ENCODE data around the gene NALCN.
A peak's percentile ranks its signal among the peaks of the same experiment; 100 is the strongest.

Gene NALCN

DNA sequence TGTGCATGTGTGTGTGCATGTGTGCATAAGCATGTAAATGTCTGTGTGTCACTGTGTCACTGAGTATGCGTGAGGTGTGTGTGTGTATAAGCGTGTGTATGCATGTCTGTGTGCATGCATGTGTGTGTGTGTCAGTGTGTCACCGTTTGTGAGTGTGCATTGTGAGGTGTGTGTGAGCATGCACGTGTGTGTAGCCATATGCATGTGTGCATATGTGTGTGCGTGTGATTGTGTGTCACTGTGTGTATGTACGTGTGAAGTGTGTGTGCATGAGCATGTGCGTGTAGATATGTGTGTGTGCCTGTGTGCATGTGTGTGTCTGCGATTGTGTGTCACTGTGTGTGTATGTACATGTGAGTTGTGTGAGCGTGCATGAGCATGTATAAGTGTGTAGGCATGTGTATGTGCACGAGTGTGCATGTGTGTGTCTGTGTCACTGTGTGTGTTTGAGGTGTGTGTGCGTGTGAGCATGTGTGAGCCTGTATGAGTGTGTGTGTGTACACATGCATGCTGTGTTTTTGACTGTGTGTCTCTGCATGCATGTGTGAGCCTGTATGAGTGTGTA lies 144.5 kb downstream of the NALCN start:
- DNase-seq: no peak

DNA sequence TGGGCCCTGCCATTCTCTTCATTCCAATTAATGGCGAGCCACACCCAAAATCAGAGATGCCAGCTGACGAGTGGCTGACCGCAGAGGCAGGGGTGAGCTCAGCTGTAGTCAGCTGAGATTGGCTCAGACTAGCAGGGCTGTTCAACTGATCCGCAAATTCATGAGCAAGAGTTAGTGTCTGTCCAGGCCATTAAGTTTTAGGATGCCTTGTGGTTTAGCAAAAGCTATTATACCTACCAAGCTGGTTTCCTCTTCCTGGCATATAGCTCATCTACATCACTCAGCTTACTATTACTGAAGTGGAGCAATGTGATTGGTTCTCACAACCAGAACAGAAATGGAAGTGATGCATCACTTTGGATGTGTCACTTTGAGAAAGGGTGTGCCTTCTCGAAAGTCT lies 148.7 kb downstream of the NALCN start:
- no peak for DNase-seq

DNA sequence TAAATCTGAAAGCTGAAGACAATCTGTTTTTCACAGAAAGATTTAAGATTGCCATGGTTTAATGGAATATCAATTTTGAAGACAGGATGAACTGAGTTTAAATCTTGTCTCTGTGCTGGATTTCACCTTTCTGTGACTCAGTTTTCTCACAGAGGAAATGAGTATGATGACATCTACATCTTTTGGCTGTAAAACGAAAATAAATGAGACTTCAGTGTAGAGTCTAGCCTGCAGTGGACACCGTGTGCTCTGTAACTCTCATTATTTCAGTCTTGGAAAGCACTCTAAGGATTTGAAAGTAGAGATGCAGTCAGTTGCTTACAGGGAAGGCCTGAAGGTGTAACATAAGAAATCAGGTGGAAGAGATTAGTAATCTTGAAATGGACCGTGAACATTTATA lies 150.4 kb downstream of the NALCN start:
- DNase-seq: no peak

DNA sequence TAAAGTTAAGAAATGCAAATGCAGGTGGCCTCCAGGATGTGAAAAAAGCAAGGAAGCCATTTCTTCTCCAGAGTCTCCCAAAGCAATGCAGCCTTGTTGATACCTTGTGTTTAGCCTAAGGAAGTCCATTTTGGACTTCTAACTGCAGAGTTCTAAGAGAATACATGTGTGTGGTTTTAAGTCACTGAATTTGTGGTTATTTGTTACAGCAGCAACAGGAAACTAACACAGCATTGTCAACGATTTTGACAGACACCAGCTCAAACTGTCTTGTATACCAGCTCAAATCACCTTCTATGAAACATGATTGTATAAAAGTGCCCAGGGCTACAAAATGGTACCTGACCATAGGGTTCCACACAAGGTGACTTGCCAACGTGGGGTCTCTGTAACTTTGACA lies 151.4 kb downstream of the NALCN start:
- no peak for DNase-seq

DNA sequence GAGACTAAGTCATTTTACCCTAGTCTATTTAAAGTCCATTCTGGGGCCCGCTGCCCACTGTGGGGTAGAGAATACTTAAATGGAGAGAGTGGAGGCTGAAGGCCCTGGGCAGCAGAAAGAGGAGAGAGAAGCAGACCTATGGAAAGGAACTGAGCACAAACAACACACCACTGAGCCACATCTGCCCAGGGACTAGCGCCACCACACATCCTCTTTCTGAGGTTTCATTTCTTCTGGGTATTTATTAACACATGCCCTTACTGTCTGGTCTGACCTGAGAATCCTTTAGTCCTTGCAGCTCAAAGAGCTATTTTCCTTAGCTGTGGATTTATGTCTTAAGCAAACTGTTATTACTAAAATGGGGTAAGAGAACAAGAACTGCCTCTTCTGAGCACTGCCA lies 154.0 kb downstream of the NALCN start:
- DNase-seq: no peak

DNA sequence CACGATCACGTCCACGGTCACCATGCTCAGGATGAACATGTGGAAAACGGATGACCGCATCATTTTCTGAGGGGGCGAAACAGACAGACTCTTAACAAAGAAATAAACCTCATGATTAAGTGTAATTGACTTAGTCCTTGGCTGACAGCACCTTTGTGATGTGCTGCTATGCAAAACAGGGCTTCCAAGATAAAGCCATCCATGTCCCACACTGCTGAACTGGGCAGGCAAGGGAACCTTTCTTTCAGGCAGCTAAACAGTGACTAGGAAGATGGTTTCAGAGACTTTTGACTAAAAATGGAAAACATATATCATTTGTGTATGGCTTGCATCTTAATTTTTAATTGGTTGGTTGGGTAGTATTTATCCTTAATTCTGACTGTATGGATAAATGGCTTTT lies 157.8 kb downstream of the NALCN start:
- no peak for DNase-seq

DNA sequence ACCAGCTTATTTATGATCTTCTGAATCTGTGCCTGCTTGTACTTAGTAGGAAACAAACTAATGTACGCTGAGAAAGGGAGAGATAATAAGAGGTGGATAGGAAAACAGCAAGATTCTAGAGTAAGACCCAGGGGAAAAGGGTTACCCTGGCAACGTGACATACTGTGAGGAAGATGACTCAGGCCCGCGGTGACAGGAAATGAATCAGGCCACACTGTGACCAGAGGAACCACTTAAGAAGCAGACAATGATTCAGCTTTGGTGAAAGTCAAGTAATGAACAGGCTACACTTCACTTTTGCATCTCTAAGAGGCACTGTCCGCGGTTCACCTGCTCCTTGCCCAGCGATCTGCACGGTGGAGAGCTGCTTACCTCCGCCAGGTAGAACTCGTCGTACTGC lies 158.2 kb downstream of the NALCN start:
- DNase-seq: no peak

DNA sequence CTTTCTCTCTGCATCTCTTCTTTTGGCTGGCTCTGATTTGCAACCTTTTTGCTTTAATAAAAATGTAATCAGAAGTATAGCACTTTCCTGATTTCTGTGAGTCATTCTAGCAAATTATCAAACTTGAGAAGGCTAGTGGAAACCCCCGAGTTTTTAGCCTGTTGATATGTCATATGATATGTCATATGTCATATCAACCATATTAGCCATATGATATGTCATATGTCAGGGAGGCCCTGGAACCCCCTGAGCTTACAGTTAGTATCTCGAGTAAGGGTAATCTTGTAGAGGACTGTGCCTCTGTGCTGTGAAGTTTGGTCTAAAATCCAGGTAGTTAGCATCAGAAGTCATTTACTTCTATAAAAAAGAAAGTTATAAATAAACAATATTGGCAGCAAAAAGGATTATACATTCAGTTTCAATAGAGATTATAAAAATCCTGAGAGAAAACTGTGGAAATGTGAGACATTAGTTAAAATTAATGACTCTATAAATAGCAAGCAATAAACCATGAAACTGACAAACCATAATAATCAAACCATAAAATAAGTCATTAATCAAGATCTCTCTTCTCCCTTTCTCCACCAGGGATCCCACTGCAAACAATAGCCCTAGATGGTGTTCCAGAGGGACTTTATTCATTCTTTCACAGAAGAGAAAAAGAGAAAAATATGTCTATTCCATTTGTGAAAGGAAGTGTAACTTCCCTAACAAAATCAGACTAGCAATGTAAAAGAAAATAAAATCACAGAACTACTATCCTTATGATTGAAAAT lies 167.4 kb downstream of the NALCN start:
- no peak for DNase-seq

DNA sequence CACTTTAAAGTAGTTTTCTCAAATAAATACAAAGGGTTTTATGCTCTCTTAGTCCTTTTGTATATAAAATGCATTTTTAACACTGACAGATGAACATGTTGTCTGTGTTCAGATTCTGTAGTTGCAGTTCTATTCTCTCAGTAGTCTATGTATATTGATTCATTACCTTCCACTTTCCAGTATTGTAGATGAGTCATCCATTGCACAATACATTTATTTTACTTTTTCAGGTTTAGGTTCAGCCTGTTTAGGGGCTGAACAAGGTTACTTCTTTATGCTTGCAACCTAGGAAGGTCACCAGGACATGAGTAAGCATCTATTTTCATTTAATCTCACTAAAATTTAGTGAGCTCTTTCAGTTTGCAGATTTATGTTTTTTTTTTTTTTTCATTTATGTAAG lies 173.6 kb downstream of the NALCN start:
- no peak for DNase-seq

GRCh38 chr13:101238555-101238954 lies 177.8 kb downstream of the NALCN start:
- DNase-seq: no peak

DNA sequence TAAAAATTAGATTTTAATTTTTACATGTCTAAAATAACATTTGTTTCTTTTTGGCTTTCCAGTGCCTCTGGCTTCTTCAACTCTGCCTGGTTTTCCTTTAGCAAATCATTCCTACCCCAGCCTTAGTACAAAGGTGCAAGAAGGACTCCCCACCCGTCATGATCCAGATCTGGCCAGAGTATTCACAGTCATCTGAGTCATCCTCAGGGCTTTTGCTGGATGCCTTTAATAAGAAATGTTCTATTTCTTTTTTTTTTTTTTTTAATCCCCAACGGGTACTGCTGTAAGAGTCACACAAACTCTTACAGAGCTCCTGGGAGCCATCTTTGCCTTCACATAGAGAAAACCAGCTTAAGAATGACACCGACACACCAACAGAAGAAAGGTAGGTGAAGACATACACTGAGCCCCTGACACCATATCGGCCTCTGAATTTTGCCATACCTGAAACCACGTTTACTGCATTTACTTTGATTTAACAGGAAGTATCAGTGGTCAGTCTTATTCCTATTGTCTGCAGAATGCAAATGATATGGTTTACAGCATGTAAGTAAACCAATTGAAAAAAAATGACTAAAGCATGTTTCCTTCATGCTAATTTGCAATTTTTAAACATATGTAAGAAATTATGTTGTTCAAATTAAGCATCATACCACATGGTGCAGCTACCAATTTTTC lies 184.4 kb downstream of the NALCN start:
- DNase-seq: no peak

GRCh38 chr13:101230271-101230890 lies 185.9 kb downstream of the NALCN start:
- DNase-seq: no peak

- DNase-seq: no peak
Measured at GRCh38 chr13:101219609-101220265, 196.6 kb downstream of the NALCN start.

DNA sequence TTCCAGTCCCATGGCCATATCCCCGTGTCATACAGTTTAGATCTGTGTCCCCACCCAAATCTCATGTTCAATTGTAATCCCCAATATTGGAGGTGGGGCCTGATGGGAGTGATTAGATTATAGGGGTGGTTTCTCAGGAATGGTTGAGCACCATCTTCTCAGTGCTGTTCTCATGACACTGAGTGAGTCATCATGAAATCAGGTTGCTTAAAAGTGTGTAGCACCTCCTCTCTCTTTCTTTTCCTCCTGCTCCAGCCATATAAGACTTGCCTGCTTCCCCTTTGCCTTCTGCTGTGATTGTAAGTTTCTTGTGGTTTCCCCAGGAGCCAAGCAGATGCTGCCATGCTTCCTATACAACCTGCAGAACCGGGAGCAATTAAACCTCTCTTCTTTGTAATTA lies 197.8 kb downstream of the NALCN start:
- no peak for DNase-seq

DNA sequence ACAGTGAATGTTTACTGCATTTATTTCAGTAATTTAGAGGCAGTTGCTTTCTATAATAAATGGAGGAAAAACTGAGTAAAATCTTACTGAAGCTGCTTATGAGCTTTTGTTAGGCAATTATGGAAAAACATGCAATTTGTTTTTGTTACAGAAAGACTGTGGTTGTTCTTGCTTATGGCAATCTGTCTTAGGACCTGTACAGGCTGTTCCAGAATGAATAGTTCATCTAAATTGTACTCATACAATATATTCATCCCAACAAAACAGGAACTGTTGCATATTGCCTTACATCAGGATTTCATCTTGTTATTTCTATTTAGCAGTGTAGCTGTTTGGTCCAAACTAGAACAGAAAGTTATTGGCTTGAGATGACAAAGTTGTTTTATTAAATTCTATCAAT lies 199.2 kb downstream of the NALCN start:
- DNase-seq: peak; percentile 7

GRCh38 chr13:101211261-101211660 lies 205.0 kb downstream of the NALCN start:
- DNase-seq: no peak

DNA sequence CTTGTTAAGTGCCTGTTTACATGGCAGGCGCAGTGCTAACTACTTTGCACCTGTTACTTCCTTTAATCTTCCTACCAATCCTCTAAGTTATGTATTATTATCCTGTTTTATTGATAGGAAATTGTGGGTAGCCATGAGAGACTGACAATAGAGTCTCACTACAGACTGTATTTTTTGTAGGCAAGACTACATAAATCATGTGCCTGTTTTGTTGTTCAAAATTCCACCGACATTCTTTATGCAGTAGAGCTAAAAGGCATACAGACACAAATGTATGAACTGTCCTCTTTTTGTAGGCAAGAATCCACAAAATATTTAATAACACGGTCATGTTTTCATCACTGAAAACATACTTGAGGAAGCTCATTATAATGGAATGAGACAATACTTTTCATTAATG lies 205.5 kb downstream of the NALCN start:
- no peak for DNase-seq

DNA sequence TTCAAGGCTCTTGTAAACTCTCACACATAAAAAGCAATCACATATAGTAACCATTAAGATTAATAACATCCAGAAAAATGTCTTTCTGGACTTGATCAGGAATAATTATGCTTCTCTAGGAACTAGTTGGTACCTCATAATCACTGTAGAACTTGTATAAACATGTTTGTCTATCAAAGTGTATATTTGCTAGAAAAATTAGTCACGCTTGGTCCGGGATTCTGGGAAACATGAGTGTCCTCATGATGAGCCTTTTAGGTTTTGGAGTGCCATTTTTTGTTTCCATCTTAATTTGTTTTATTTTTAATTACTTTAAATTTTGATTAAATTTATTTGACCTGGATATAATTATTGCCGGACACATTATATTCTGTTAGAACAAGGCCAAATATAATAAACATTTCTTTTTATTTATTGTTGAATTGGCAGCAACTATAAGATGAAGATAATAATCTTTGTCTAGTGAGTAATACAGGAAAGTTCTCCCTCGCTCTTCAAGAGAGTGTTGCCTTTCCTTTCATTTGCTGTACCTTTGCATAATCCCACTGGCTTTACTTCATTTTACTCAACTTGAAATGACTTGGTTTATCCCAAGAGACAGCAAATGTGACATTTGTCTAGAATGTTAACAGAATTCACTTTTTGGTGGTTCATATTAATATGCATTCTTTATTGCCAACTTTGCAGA lies 207.0 kb downstream of the NALCN start:
- DNase-seq: no peak

- no peak for DNase-seq
Measured at GRCh38 chr13:101205408-101205807, 210.9 kb downstream of the NALCN start.

- DNase-seq: no peak
Measured at GRCh38 chr13:101204270-101205020, 211.9 kb downstream of the NALCN start.

GRCh38 chr13:101202590-101202989 lies 213.7 kb downstream of the NALCN start:
- no peak for DNase-seq

DNA sequence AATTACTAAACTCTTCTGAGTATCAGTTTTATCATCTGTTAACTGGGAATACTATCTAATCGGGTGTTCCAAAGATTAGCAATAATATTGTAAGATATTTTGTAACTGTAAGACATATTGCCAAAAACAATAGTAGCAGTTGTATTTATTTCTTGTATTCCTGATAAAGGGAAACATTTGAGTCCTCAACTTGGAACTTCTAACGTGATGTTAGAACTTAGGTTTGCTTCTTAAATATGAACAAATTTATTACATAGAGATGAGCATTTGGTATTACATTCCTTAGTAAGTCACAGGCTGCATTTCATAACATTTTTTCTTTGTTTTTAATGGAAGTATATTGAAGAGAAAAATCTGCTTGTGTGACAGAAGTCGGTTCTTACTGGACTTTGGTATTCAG lies 225.3 kb downstream of the NALCN start:
- no peak for DNase-seq

Measured in midbrain (tissue), 1 donor.